K562 (cell line): ENCODE data around the gene SNRPD2. TPM values are rescaled to one million over a fixed set of nuclear protein-coding genes. Genes with fewer than 3 reads are reported as not detected.
A peak's percentile ranks its signal among the peaks of the same experiment; 100 is the strongest.

ENCODE experiments used
- BRCA1 ChIP-seq, 2 experiments: fragments of 450-650 bp in 1 of 2; sonication (generic) in 1 of 2; formaldehyde crosslinking in 1 of 2; IDR thresholded peaks; 2 replicates each; pipeline versions ENCODE4 v1.5.0 to v1.6.1; 2017 to 2020; ENCODE audit warnings: mild to moderate bottlenecking in 1 of 2, missing genetic modification reagents in 1 of 2
- CHCHD3 ChIP-seq: fragments of 250-450 bp; sonication (Bioruptor Pico); IDR thresholded peaks from 2 replicates; pipeline ENCODE4 v2.1.2; 2022; ENCODE audit warnings: mild to moderate bottlenecking
- CXXC5 ChIP-seq: fragments of 250-450 bp; sonication (Bioruptor Pico); IDR thresholded peaks from 2 replicates; pipeline ENCODE4 v1.8.0; 2022; ENCODE audit warnings: inconsistent platforms, mild to moderate bottlenecking, moderate library complexity
- E2F3 ChIP-seq: fragments of 250-450 bp; sonication (Bioruptor Pico); IDR thresholded peaks from 2 replicates; pipeline ENCODE4 v1.4.0; 2020; ENCODE audit warnings: mild to moderate bottlenecking
- FOSL1 ChIP-seq: fragments of 200-800 bp; sonication (Bioruptor generic); conservative IDR thresholded peaks from 2 replicates; pipeline ENCODE4 v1.6.1; 2016; ENCODE audit warnings: missing genetic modification characterization, missing compliant biosample characterization
- FOXP1 ChIP-seq: sonication (generic); formaldehyde crosslinking; IDR thresholded peaks from 2 replicates; pipeline ENCODE4 v1.8.0; 2022; ENCODE audit warnings: mild to moderate bottlenecking, missing genetic modification reagents
- KDM2B ChIP-seq: fragments of 250-450 bp; sonication (Bioruptor Pico); IDR thresholded peaks from 2 replicates; pipeline ENCODE4 v1.8.0; 2021; ENCODE audit warnings: mild to moderate bottlenecking, moderate library complexity
- NRF1 ChIP-seq, 2 experiments: fragments of 450-650 bp; IDR thresholded peaks in 1 of 2; conservative IDR thresholded peaks in 1 of 2; 2 replicates each; pipeline ENCODE4 v1.6.1; 2014; ENCODE audit warnings: mild to moderate bottlenecking in 2 of 2
- RBFOX2 ChIP-seq: fragments of 200-400 bp; formaldehyde crosslinking; IDR thresholded peaks from 2 replicates; pipeline ENCODE4 v1.6.1; 2017; ENCODE audit warnings: low read depth, mild to moderate bottlenecking, low read length, moderate library complexity
- RNF219 ChIP-seq: fragments of 250-450 bp; sonication (Bioruptor Pico); IDR thresholded peaks from 2 replicates; pipeline ENCODE4 v1.5.0; 2022; ENCODE audit warnings: mild to moderate bottlenecking
- ZNF146 ChIP-seq: IDR thresholded peaks from one replicate; pipeline ENCODE4 v1.6.1; 2018; ENCODE audit warnings: missing compliant biosample characterization; ENCODE audit not compliant: unreplicated experiment
- ZNF699 ChIP-seq: fragments of 250-450 bp; sonication (Bioruptor Pico); IDR thresholded peaks from 2 replicates; pipeline ENCODE4 v1.8.0; 2021; ENCODE audit warnings: mild to moderate bottlenecking, moderate library complexity; ENCODE audit not compliant: insufficient replicate concordance
- ZNF780A ChIP-seq: fragments of 250-450 bp; sonication (Bioruptor Pico); IDR thresholded peaks from 2 replicates; pipeline ENCODE4 v1.5.0; 2021; ENCODE audit warnings: mild to moderate bottlenecking
- polyA plus RNA-seq, 8 experiments: library from polyadenylated mRNA; depleted of rRNA in 4 of 8; stranded (reverse) in 5 of 8; unstranded in 3 of 8; fragments of >200 nt; fragmentation: Nextera tagmentation in 2 of 8; fragmentation: Illumina TruSeq in 1 of 8; extraction: Ambion mirVana in 2 of 8; extraction: Trizol in 1 of 8; gene quantifications; 2 replicates each; pipeline versions ENCODE4 v1.2.1 to v1.2.3, GENCODE V29; 2011 to 2014; ENCODE audit warnings: inconsistent platforms in 1 of 8, missing spikeins in 1 of 8
- total RNA-seq, 7 experiments: library from RNA; depleted of rRNA in 6 of 7; stranded (reverse); fragments of >200 nt in 6 of 7; fragmentation: Illumina TruSeq in 2 of 7; extraction: Trizol in 2 of 7; gene quantifications; 2 replicates each; pipeline versions ENCODE4 v1.2.1 to v1.2.3, GENCODE V29; 2011 to 2021; ENCODE audit warnings: low replicate concordance in 1 of 7
- TF ChIP-seq, protein P1 (sequence below): sonication (generic); formaldehyde crosslinking; IDR thresholded peaks from 2 replicates; pipeline ENCODE4 v1.9.0; 2022; ENCODE audit warnings: mild to moderate bottlenecking, missing genetic modification reagents
- TF ChIP-seq, protein P2 (sequence below): sonication (generic); IDR thresholded peaks from 2 replicates; pipeline ENCODE4 v1.6.1; 2016
- TF ChIP-seq, protein P3 (sequence below), 2 experiments: fragments of 450-650 bp; IDR thresholded peaks; 2 replicates each; pipeline ENCODE4 v1.6.1; 2016; ENCODE audit warnings: mild to moderate bottlenecking in 2 of 2, borderline replicate concordance in 1 of 2, low read depth in 1 of 2, moderate library complexity in 1 of 2

SNRPD2 gene
- total and polyA plus RNA-seq, 9 of the 15 experiments (the other 6 are each of a cell fraction or from before 2014, with no cell fraction given): 728 to 4,411 (median 1,029) TPM

- TF ChIP-seq RNF219 (CRISPR knock-in tag): no peak
- TF ChIP-seq ZNF699 (CRISPR knock-in tag): no peak
- TF ChIP-seq, protein P1, sequence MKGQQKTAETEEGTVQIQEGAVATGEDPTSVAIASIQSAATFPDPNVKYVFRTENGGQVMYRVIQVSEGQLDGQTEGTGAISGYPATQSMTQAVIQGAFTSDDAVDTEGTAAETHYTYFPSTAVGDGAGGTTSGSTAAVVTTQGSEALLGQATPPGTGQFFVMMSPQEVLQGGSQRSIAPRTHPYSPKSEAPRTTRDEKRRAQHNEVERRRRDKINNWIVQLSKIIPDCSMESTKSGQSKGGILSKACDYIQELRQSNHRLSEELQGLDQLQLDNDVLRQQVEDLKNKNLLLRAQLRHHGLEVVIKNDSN (CRISPR knock-in tag): no peak
- TF ChIP-seq CHCHD3 (CRISPR knock-in tag): no peak
- TF ChIP-seq E2F3: no peak
- TF ChIP-seq ZNF780A (CRISPR knock-in tag): no peak
- no peak for TF ChIP-seq NRF1 (conservative IDR thresholded peaks at IDR 0.05 in 1 of 2, IDR thresholded peaks at IDR 0.05 in 1 of 2)
- no peak for TF ChIP-seq KDM2B (CRISPR knock-in tag)
- TF ChIP-seq, protein P2, sequence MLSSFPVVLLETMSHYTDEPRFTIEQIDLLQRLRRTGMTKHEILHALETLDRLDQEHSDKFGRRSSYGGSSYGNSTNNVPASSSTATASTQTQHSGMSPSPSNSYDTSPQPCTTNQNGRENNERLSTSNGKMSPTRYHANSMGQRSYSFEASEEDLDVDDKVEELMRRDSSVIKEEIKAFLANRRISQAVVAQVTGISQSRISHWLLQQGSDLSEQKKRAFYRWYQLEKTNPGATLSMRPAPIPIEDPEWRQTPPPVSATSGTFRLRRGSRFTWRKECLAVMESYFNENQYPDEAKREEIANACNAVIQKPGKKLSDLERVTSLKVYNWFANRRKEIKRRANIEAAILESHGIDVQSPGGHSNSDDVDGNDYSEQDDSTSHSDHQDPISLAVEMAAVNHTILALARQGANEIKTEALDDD: no peak
- 0 out of 2 replicates have a peak, but pooled peaks have one; percentile 2 for TF ChIP-seq CXXC5 (CRISPR knock-in tag)
- TF ChIP-seq BRCA1 (IDR thresholded peaks at IDR 0.05): no peak
- TF ChIP-seq BRCA1 (CRISPR knock-in tag; IDR thresholded peaks at IDR 0.05): no peak
- TF ChIP-seq FOSL1 (tag): no peak
- no peak for TF ChIP-seq ZNF146
- TF ChIP-seq, protein P3, sequence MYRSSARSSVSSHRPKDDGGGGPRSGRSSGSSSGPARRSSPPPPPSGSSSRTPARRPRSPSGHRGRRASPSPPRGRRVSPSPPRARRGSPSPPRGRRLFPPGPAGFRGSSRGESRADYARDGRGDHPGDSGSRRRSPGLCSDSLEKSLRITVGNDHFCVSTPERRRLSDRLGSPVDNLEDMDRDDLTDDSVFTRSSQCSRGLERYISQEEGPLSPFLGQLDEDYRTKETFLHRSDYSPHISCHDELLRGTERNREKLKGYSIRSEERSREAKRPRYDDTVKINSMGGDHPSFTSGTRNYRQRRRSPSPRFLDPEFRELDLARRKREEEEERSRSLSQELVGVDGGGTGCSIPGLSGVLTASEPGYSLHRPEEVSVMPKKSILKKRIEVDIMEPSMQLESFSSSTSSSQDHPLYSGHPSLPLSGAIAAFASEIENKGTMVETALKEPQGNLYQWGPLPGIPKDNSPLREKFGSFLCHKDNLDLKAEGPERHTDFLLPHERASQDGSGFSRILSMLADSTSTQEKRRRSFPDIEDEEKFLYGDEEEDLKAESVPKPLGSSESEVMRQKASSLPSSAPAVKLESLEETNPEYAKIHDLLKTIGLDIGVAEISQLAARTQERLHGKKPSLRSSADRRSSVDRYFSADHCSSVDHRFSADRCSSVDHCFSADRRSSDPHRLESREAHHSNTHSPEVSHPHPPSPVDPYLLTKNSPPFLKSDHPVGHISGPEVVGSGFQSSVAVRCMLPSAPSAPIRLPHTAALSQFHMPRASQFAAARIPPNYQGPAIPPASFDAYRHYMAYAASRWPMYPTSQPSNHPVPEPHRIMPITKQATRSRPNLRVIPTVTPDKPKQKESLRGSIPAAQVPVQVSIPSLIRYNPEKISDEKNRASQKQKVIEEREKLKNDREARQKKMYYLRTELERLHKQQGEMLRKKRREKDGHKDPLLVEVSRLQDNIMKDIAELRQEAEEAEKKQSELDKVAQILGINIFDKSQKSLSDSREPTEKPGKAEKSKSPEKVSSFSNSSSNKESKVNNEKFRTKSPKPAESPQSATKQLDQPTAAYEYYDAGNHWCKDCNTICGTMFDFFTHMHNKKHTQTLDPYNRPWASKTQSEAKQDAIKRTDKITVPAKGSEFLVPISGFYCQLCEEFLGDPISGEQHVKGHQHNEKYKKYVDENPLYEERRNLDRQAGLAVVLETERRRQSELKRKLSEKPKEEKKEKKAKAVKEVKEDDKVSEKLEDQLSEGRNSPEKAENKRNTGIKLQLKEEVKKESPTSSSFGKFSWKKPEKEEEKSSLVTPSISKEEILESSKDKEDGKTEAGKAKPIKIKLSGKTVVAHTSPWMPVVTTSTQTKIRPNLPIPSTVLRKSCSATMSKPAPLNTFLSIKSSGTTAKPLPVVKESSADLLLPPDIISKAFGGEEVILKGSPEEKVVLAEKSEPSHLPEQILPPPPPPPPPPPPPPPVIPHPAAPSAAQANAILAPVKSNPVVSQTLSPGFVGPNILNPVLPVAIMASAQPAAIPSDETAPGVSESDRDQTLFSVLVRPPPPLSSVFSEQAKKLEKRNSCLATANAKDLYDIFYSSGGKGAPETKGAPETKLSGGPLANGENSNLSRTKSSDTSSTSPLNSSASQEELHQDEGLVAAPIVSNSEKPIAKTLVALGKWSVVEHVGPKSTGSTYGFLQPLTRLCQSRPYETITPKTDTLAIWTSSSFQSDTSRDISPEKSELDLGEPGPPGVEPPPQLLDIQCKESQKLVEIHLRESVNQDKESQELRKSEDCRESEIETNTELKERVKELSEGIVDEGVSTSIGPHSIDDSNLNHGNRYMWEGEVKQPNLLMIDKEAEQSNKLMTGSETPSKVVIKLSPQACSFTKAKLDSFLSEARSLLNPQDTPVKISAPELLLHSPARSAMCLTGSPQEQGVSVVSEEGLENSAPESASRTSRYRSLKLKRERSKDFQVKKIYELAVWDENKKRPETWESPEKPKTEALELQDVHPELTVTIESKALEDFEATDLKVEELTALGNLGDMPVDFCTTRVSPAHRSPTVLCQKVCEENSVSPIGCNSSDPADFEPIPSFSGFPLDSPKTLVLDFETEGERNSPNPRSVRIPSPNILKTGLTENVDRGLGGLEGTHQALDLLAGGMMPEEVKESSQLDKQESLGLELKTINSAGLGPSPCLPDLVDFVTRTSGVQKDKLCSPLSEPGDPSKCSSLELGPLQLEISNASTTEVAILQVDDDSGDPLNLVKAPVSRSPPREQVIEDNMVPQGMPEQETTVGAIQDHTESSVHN (IDR thresholded peaks at IDR 0.05; ENCODE audit: borderline replicate concordance in 1 of 2, low read depth in 1 of 2): no peak
- TF ChIP-seq FOXP1: no peak
- TF ChIP-seq RBFOX2: peak; percentile 16; the same call in 1 of the 2 replicates
Measured at GRCh38 chr19:45645068-45645630, 46.6 kb downstream of the SNRPD2 start (continued).
